ENCODE measurements around the gene ENO1. TPM values are rescaled to one million over a fixed set of nuclear protein-coding genes. Genes with fewer than 3 reads are reported as not detected.

ENO1 gene
- total and polyA plus RNA-seq, 2 donors from 2014 or later: 1,164 to 1,321 TPM

- FAIRE-seq: no peak
- Histone ChIP-seq H3K36me3 (ENCODE audit: control insufficient read depth in 2 of 3, insufficient read depth in 3 of 3, low read length in 3 of 3) (no peaks in the 10 kb centered on the region), H3K27me3 (ENCODE audit: control insufficient read depth, insufficient read depth, low read length) (no peaks in the 10 kb centered on the region), H3K4me1 (ENCODE audit: control insufficient read depth in 2 of 3, insufficient read depth in 2 of 3, low read depth in 1 of 3, low read length in 3 of 3) (peaks cover 0 to 25% (median 22%) of the 10 kb centered on the region in 3 donors), H3K9ac (ENCODE audit: low read length in 3 of 3) (peak overlapping the region in 1 of 3 donors; percentile 32), H3K4me3 (ENCODE audit: low read length in 3 of 3) (no peak overlapping the region), H3K9me3 (ENCODE audit: control insufficient read depth in 2 of 3, insufficient read depth in 1 of 3, low read length in 3 of 3) (no peaks in the 10 kb centered on the region), H3K27ac (ENCODE audit: low read depth in 2 of 2, low read length in 2 of 2) (no peak overlapping the region)
- intact Hi-C loops (cut with DNase I): no loop called here
- peak in 1 of 5 donors; percentile 33 for DNase-seq
- no peak for TF ChIP-seq CTCF (IDR thresholded peaks at IDR 0.05; ENCODE audit: borderline replicate concordance, extremely low read depth, insufficient read depth)
Measured at GRCh38 chr1:8844501-8845006, 33.9 kb downstream of the ENO1 start.

GRCh38 chr1:8841395-8841794 is 37.1 kb downstream of the ENO1 start:
- no peak for DNase-seq
- H3K27me3 ChIP-seq (ENCODE audit: control insufficient read depth, insufficient read depth, low read length): no peaks in the 10 kb centered on the region
- intact Hi-C loops (cut with DNase I): no loop called here
- H3K36me3 ChIP-seq (ENCODE audit: control insufficient read depth in 2 of 3, insufficient read depth in 3 of 3, low read length in 3 of 3): no peaks in the 10 kb centered on the region
- H3K9me3 ChIP-seq (ENCODE audit: control insufficient read depth in 2 of 3, insufficient read depth in 1 of 3, low read length in 3 of 3): no peaks in the 10 kb centered on the region
- no peak overlapping the region for H3K27ac ChIP-seq (ENCODE audit: low read depth in 2 of 2, low read length in 2 of 2)
- no peak for FAIRE-seq
- TF ChIP-seq CTCF (IDR thresholded peaks at IDR 0.05; ENCODE audit: borderline replicate concordance, extremely low read depth, insufficient read depth): no peak
- peaks cover 0 to 14% (median 7%) of the 10 kb centered on the region in 3 donors for H3K4me1 ChIP-seq (ENCODE audit: control insufficient read depth in 2 of 3, insufficient read depth in 2 of 3, low read depth in 1 of 3, low read length in 3 of 3)
- H3K4me3 ChIP-seq (ENCODE audit: low read length in 3 of 3): no peak overlapping the region
- H3K9ac ChIP-seq (ENCODE audit: low read length in 3 of 3): no peak overlapping the region

GRCh38 chr1:8839990-8840389 is 38.5 kb downstream of the ENO1 start:
- Histone ChIP-seq H3K27ac (ENCODE audit: low read depth in 2 of 2, low read length in 2 of 2) (no peak overlapping the region), H3K9me3 (ENCODE audit: control insufficient read depth in 2 of 3, insufficient read depth in 1 of 3, low read length in 3 of 3) (no peaks in the 10 kb centered on the region), H3K4me1 (ENCODE audit: control insufficient read depth in 2 of 3, insufficient read depth in 2 of 3, low read depth in 1 of 3, low read length in 3 of 3) (peaks cover 0 to 7% (median 2%) of the 10 kb centered on the region in 3 donors), H3K9ac (ENCODE audit: low read length in 3 of 3) (no peak overlapping the region), H3K27me3 (ENCODE audit: control insufficient read depth, insufficient read depth, low read length) (no peaks in the 10 kb centered on the region), H3K4me3 (ENCODE audit: low read length in 3 of 3) (no peak overlapping the region), H3K36me3 (ENCODE audit: control insufficient read depth in 2 of 3, insufficient read depth in 3 of 3, low read length in 3 of 3) (no peaks in the 10 kb centered on the region)
- no peak for DNase-seq
- intact Hi-C loops (cut with DNase I): no loop called here
- FAIRE-seq: no peak
- no peak for TF ChIP-seq CTCF (IDR thresholded peaks at IDR 0.05; ENCODE audit: borderline replicate concordance, extremely low read depth, insufficient read depth)

Measured in kidney (tissue), 14 donors.